HG03045 (cell line): Measurements from ENCODE around the gene GABBR2.

Source experiments
- ATAC-seq: cut with Tn5 transposase; IDR thresholded peaks from one replicate; pipeline ENCODE4 v1.9.1; 2021; ENCODE audit warnings: mild to moderate bottlenecking, moderate library complexity; ENCODE audit not compliant: unreplicated experiment

Gene GABBR2

DNA sequence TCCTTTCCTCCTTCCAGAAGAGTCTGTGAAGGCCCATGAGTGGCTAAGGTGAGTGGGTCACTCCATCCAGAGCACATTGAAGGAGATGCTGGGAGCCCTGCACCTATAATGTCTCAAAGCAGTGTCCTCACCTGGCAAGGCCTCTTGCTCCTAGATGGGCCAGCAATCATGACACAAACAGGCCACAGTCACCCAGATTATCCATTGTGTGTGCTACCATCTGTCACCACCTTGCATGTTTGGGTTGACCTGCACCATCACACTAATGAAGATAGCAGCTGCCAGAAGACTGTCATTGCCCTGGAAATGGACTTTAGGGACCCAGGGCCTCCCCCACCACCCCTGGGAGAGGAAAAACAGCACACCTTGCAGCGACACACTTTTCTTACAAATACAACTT lies 69.6 kb downstream of the GABBR2 start:
- no peak for ATAC-seq

- no peak for ATAC-seq
These were observed 71.4 kb downstream of the GABBR2 start for GRCh38 chr9:98637381-98637780.

- ATAC-seq, result no peak
These were observed 73.4 kb downstream of the GABBR2 start for GRCh38 chr9:98635374-98635773.

GRCh38 chr9:98634685-98635336 lies 73.9 kb downstream of the GABBR2 start:
- no peak for ATAC-seq

DNA sequence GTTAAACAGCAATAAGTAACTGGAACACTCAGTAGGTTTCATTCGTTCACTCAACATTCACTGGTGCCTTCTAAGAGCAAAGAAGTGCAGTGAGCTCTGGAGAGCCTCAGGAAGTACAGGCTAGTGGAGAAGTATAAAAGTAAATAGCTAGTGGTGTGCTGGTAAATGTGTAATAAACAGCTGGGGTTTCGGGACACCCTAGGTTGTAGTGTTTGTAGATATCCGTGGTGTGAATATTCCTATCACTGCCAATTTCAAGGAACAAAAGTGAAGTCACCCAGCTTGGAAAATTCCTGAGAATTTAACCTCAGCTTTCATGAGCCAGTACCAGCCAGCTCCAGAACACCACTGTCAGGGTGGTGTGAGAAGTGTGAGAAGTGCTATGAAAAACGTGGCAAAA lies 75.9 kb downstream of the GABBR2 start:
- ATAC-seq, result no peak

DNA sequence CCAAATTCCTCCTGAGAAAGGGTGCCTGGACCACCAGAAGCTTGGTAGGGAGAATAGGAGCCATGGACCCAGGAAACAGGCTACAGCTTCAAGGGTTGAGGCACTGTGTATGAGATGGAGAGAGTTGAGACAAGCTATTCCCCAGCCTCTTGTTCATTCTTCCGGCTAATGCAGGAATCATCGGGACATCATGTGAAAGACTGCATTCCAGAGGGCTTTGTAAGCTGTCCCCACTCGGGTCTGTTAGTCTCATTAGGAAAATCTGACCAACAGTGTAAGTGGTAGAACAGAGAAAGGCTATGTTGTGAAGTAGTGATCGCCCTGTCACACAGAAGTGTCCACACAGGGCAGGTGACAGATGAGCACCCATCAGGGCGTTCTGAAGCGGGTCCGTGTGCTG lies 81.4 kb downstream of the GABBR2 start:
- ATAC-seq, result no peak

GRCh38 chr9:98625728-98626127 lies 83.0 kb downstream of the GABBR2 start:
- no peak for ATAC-seq

DNA sequence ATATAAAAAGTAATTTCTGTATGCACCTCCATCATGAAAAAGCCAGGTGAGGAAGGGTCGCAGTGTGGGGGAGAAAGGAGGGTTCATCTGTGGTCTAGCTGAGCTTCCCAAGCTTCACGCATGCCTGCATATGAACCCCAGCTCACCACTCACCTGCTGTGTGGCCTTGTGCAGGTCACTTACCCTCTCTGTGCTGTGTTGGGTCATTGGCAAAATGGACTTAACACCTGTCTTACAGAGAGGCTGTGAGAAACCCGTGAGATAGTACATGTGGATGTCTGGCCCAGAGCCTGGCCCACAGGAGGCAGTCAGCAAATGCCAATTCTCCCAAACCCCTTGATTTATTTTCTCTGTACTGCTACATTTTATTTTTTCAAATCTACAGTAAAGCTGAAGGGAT lies 88.9 kb downstream of the GABBR2 start:
- no peak for ATAC-seq

DNA sequence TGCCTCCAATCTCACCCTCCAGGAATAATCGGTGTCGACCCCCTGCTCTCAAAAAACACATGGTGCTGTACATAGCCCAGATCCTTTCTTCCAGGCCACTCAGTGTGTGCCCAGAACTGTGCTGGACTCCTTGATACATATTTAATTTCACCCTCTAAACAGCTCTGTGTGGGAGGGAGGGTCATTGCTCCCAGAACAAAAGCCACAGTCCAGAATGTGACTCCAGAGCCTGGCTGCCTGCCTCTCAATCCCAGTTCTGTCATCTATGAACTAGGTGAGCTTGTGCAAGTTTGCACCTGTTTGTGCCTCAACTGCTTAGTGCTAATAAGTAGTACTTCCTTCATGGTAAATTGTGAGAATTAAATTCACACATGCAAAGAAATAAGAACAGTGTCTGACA lies 93.1 kb downstream of the GABBR2 start:
- no peak for ATAC-seq

DNA sequence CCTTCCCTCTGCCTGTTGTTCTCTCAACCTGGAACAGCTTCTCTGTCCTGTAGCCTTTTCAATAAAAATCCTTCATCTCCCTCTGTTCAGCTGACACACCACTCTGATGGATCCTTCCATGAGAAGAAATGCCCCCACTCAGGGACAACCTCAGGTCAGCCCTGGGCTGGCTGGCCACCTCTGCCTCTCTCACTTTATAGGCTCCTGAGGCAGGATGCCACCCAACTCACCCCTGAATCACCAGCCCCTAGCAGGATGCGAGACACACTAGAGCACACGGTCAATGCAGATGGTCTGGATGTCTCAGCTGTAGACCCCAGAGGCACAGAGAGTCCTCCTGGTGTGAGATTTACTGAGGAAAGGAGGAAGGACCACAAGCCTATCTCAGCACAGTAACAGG lies 93.8 kb downstream of the GABBR2 start:
- ATAC-seq, result no peak

GRCh38 chr9:98612061-98612752 lies 96.5 kb downstream of the GABBR2 start:
- ATAC-seq, result no peak

GRCh38 chr9:98611319-98611718 lies 97.4 kb downstream of the GABBR2 start:
- no peak for ATAC-seq

DNA sequence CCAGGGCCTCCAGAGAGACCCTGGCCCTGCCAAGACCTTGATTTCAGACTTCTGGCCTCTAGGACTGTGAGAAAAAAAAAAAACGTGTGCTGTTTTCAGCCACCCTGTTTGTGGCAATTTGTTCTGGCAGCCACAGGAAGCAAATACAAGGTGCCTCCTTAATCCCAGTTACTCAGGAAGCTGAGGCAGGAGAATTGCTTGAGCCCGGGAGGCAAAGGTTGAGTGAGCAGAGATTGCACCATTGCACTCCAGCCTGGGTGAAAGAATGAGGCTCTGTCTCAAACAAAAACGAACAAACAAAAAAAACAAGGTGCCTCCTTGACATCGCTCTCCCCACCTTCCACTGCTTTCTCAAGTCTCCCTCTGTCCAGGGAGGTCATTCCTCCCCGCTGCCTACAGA lies 98.0 kb downstream of the GABBR2 start:
- no peak for ATAC-seq

GRCh38 chr9:98610211-98610610 lies 98.5 kb downstream of the GABBR2 start:
- no peak for ATAC-seq

- ATAC-seq, result no peak
These were observed 99.1 kb downstream of the GABBR2 start for GRCh38 chr9:98609646-98610045.

GRCh38 chr9:98607787-98608186 lies 100.9 kb downstream of the GABBR2 start:
- ATAC-seq, result no peak

GRCh38 chr9:98607152-98607551 lies 101.6 kb downstream of the GABBR2 start:
- ATAC-seq, result no peak

DNA sequence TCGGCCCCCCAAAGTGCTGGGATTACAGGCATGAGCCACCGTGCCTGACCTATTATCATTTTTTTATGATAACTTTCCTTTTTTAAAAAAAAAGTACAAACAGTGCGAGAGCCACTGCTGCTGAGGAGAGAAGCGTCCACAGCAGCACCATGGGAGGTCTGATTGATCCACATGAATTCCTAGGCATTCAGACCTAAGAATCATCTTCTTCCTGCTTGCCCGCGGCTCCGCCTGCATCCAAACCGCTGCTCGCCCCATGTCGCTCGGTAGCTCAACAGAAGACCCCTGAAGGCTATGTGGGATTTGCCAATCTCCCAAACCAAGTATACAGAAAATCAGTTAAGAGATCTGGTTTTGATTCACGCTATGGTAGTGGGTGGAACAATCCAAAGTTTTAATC lies 102.0 kb downstream of the GABBR2 start:
- ATAC-seq, result no peak

GRCh38 chr9:98605116-98605515 lies 103.6 kb downstream of the GABBR2 start:
- no peak for ATAC-seq

- no peak for ATAC-seq
These were observed 104.8 kb downstream of the GABBR2 start for GRCh38 chr9:98603821-98604383.

GRCh38 chr9:98602839-98603500 lies 105.8 kb downstream of the GABBR2 start:
- ATAC-seq, result no peak

DNA sequence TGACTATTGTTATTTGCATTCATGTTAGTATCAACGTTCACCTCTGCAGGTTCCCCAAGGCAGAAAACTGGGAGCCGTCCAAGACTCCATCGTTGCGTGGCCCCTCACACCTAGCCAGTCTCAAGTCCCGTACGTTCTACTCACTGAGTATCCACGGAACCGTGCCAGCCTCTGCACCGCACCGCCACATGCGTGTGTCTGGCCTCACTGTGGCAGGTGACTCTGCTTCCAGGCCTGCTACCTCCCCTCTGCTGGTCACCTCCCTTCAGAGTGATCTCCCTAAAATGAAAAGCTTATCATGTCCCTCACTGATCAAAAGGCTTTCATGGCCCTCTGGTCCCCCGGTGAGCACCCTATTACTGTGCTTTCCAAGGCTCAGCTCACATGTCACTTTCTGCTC lies 108.1 kb downstream of the GABBR2 start:
- ATAC-seq, result no peak
